OCI-M1 (cell line): ENCODE results near the gene PDGFRB.
A peak's percentile ranks its signal among the peaks of the same experiment; 100 is the strongest.
"Not testable (repeated sequence)": the region's sequence is repeated elsewhere in the genome, so short reads cannot be mapped to it uniquely, and the experiment has no call there.

Source experiments
- DNase-seq: peaks from one replicate; lab custom pipeline; 2025; lab: John Stamatoyannopoulos, UW

The PDGFRB gene

DNA sequence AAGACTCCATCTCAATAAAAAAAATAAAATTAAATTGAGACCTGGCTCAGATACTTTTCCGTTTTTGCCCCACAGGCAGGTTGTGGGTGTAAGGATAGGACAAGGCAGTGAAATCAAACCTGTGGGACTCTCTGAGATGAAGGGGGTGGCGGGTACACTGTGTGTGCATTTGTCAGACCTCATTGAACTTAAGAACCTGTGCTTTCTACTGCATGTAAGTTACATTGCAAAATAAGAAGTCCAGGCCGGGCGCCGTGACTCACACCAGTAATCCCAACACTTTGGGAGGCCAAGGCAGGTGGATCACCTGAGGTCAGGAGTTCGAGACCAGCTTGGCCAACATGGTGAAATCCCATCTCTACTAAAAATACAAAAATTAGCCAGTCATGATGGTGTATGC, 70.9 kb downstream of the PDGFRB start:
- DNase-seq, result not testable (repeated sequence)

DNA sequence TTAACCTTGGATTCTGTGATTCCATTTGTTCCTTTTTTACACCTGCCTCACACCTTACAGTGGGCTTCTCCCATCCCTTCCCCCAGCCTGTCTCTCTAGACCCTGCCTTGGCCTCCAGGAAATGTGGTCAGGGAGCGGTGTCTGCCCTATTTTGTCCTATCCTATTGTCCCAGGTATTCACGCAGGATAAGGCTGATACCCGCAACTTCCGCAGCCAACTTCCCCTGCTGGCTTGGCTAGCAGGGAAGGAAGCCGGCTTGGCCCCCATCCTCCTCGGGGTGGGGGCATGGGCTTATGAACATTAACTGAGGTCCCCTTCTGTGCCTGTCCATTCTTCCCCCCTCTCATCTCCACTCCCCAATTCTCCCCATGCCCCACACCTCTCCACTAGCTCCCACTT, 72.8 kb downstream of the PDGFRB start:
- DNase-seq, result no peak

GRCh38 chr5:150082374-150082773, 73.3 kb downstream of the PDGFRB start:
- DNase-seq, result no peak

- peak; percentile 30 for DNase-seq
These were observed 73.9 kb downstream of the PDGFRB start for GRCh38 chr5:150081541-150082283.

DNA sequence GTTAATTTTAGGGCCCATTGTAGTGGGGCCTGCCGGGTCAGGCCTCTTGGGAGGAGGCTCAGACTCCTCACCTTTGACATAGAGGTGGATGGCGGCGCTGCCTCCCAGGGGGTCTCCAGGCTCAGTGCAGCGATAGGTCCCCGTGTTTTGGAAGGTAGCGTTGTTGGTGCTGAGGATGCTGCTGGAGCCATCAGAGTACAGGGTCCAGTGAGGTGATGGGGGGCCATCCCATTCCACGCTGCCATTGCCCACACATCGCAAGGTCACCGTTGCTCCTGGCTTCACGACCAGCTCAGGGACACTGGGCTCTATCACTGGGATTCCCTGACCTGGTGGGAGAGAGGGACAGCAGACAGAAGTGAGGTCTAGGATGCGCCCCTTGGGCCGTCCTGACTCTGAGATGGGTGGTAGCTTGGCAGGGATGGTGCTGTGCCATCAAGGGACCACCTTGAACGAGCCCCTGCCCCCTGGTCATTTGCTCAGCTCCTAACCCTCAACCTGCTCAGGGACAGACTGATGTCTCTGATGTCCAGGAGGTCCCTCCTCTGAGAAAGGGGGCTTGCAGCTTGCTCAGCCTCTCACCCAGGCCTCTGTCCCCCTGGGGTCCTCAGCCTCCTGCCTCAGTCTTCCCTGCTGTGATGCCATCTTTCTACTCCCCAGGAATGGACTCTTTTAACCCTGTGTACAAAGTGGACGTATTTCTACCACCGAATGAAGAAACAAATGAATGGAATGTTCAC, 74.8 kb downstream of the PDGFRB start:
- no peak for DNase-seq

GRCh38 chr5:150079909-150080461, 75.7 kb downstream of the PDGFRB start:
- DNase-seq, result no peak

- no peak for DNase-seq
These were observed 76.6 kb downstream of the PDGFRB start for GRCh38 chr5:150078802-150079689.

DNA sequence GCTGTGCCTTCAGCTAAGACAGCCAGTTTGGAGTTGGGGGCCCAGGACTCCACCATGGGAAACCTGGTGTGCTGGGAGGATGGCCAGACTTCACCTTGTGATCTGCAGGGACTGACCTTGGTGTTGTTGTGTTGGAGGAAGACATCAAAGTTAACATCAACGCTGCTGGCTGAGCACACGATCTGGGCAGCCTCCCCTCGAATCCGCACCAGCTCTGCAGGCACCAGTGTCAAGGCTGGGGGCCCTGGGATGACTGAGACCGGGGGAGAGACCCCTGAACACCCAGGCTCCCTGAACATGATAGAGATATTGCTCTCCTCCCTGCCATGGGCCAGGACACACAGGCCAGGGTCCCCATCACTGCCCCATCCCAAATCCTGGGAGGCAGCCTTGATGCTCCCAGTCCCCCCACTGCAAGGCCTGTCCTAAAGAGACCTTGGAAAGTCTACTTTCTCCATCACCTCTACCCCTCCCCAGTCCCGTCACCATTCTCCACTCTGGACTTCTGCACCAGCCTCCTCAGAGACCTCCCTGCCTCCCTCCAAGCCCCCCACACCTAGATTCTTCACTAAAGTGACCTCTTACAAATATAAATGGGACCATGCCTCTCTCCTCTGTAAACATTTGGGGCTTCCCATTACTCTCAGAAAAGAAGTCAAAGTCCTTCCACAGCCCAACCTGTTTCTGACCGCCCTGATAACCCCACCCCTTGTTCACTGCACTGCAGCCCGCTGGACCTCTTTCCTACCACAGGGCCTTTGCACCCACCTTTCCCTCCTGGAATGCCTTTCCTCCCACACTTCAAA, 77.4 kb downstream of the PDGFRB start:
- DNase-seq, result no peak

GRCh38 chr5:150077060-150077459, 78.6 kb downstream of the PDGFRB start:
- no peak for DNase-seq

- DNase-seq, result peak; percentile 24
These were observed 79.8 kb downstream of the PDGFRB start for GRCh38 chr5:150075806-150076205.

DNA sequence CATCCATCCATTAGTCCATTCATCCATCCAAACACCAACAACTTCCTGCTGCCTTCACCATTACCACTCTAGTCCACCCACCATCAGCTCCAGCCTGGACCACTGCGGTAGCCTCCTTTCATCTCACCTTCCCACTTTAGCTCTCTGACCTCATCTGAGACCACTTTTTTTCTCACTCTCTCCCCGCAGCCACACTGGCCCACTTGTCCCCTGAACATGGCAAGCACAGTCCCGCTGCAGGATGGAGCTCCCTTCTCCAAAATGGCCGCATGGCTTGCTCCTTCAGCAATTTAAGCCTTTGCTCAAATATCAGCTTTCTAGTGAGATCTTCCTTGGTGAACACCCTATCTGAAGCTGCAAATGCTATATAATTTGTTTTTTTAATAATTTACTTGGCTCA, 80.4 kb downstream of the PDGFRB start:
- no peak for DNase-seq

DNA sequence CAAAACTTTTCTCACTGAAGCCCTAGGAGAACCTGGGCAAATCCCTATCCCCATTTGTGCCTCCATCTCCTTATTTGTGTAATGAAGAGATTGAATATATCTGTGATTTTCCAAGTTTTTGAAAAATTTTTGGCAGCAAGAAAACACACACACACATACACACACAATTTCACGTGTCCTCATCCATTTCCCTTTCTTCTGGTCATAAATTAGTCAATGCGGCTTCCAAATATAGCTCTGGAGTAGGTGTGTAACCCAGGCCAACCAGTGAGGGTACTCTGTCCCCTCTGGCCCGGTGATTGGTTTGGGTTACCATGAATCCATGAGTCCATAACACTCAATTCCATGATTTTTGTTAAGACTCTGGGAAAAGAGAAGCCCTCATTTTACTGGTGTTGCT, 82.0 kb downstream of the PDGFRB start:
- DNase-seq, result no peak

DNA sequence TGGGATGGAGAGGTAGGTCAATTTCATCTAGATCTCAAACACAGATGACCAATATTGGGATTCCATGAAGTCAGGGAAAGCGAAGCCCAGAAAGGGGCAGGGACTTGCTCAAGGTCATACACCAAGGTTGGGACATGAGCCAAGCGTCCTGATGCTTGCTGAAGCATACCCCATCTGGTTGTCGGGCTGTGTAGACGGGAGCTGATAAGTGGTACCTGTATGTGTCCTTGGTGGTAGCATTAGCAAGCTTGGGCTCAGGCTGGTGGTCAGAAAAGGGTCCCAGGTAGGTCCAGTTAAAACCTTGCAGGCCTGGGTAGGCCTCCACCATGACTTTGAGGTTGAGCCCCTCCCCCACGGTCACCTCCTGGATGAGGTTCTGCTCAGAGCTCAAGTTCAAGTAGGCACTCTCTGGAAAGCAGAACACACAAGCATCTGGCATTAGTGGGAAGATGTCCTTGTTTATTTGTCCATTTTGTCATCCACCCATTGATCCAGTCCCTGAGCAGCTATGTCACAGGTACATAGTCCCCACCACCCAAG, 82.5 kb downstream of the PDGFRB start:
- no peak for DNase-seq

DNA sequence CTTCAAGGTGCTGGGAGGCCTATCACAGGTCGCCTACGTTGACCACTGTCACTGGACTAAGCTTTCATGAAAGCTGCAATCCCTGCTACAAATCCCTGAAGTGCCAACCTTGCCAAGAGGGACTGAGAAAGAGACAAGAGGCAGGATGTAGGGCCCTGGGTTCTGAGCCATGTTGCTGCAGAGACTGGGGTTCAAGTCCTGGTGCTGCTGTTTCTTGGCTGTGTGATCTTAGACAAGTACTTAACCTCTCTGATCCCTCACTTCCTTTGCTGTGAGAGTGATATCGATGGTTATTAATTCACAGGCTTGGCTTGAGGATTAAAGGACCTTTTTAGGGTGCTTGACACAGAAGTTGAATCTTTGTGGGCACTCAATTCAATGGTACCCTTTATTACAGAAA, 84.8 kb downstream of the PDGFRB start:
- DNase-seq, result no peak

DNA sequence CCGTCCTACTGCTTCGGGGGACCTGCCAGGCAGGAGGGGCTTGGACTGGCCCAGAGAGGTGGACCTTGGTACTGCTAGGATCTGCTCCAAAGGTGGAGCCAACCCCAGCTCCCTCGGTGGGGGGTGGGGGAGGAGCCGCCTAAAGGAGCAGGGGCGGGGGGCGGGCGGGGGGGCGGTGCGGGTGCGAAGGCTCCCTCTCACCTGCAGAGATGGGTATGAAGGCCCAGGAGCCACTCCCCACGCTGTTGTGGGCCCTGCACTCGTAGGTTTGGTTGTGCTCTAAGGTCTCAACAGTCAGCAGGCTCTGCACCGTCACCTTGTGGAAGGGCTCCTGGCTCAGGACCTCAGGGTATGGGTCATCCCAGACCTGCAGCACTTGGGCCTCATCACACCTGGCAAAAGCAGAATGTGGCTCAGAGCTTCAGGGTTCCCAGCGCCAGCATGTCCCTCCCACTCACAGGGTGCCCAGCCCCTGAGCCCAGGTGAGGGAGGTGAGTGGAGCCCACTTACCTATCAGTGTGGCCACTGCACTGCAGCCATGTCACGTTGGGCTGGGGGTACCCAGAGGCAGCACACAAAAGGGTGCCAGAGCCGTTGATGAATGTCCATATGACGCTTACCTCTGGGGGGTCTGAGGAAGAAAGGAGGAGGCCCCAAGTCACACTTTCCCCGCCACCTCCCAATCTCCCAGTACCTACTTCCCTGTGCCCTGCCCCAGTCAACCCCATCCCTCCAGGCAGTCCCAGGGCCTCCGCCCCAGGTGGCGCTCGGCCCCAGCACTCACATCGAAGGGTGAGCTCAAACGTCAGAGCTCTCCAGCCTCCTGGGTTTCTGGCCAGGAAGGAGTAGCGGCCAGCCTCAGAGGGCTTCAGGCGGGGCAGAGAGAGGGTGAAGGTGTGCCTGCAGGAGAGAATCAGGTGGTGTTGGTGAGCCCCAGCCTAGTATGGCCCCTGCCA, 85.7 kb downstream of the PDGFRB start:
- no peak for DNase-seq

DNA sequence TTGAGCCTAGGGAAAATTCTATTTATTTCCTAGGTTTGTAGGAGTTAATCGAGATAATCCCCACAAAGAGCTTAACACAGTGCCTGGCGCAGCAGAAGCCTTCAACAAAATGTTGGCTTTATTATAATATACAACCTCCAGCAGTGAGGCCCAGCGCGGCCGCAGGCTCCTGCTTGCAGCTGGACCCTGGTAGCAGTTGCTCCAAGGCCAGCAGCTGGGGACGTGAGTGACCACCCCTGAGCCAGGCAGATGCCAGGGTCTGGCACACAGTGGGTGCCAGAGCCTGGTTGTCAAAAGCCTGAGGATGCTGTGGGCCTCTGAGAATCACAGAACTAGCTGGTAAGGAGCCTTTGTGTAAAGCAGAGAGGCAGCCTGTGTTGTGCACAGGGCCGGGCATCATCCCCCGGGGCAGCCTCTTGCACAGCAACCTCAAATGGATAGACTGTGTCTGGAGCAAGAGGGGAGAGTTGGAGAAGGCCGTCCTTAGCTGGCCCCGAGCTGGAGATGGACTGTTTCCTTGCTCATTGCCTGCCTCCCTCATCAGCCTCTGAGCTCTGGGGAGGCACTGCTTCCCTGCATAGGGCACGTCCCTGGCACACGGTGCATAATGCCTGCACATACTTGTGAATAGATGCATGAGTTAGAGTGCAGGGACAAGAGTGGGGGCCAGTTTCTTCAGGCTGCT, 86.5 kb downstream of the PDGFRB start:
- DNase-seq, result no peak

DNA sequence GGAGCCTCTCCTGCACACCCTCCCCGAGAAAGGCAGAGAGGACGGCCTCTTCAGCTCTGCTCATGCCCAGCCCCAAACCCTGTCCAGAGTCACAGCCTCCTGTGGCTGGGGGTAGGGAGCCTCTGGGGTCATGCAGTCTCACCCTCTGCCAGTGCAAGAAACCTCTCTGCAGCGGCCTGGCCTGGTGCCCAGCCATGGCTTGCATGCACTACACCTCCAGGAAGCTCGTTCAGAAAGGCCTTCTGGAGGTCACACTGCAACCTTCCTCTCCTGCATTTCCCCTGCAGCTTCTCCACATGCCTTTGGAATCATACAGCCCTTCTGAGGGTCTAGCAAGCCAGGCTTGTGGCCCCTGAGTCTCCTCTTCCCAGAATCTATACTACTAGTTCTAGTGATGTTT, 87.2 kb downstream of the PDGFRB start:
- DNase-seq, result no peak

GRCh38 chr5:150068071-150068470, 87.6 kb downstream of the PDGFRB start:
- no peak for DNase-seq

- no peak for DNase-seq
These were observed 88.2 kb downstream of the PDGFRB start for GRCh38 chr5:150067405-150067960.
